Measurements from ENCODE around the gene CCNT1. TPM values are rescaled to one million over a fixed set of nuclear protein-coding genes. Genes with fewer than 3 reads are reported as not detected.
"Not testable (repeated sequence)": the region's sequence is repeated elsewhere in the genome, so short reads cannot be mapped to it uniquely, and the experiment has no call there.

CCNT1 gene
- polyA plus RNA-seq, result 14.9 TPM

- Mint-ChIP-seq H3K27me3 (peaks cover 4% of the 10 kb centered on the region), H3K9me3 (peaks cover 1 to 15% (median 9%) of the 10 kb centered on the region in 3 donors), H3K4me3 (peak within 1 kb of the TSS; percentile 84 to 97 (median 96)), H3K36me3 (peaks cover 8% of the 10 kb centered on the region), H3K27ac (peak within 1 kb of the TSS; percentile 85 to 98 (median 97)), H3K4me1 (peaks cover 7 to 32% (median 16%) of the 10 kb centered on the region in 3 donors)
Observed at GRCh38 chr12:48716493-48717251, at the start of gene CCNT1. Gene CCNT1, minus strand, starts transcription at chr12:48716707. Its CDS starts 32 bp downstream, at chr12:48716675.

DNA sequence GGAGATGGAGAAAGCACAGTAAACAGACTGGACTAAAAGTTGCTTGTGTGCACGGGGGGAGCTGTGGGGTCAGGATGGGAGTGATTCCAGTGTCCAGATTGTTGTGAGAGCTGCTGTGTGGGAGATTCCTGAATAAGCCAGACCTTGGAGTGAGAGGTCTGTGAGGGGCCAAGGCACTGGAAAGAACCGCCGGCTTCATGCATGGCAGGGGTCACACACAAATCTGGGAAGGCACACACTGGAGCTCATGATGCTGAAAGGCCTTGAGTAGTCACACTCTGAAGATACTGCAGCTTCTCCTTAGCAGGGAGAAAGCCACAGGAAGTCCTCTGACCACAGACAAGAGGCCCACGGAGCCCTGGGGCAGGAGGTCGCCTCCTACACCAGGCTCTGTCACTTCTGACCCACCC lies 49.3 kb upstream of the CCNT1 start:
- Mint-ChIP-seq H3K27me3 (peaks cover 3% of the 10 kb centered on the region), H3K4me3 (peak overlapping the region in 2 of 4 donors; percentile 1 to 55), H3K9me3 (no peaks in the 10 kb centered on the region), H3K36me3 (no peaks in the 10 kb centered on the region), H3K4me1 (peaks cover 6 to 16% (median 13%) of the 10 kb centered on the region in 3 donors), H3K27ac (no peak overlapping the region)

GRCh38 chr12:48764521-48764920 lies 48.0 kb upstream of the CCNT1 start:
- Mint-ChIP-seq H3K36me3 (no peaks in the 10 kb centered on the region), H3K27ac (no peak overlapping the region), H3K4me3 (peak overlapping the region in 2 of 4 donors; percentile 49 to 67), H3K9me3 (no peaks in the 10 kb centered on the region), H3K4me1 (peaks cover 6 to 16% (median 13%) of the 10 kb centered on the region in 3 donors), H3K27me3 (peaks cover 3% of the 10 kb centered on the region)

GRCh38 chr12:48758737-48759136 lies 42.2 kb upstream of the CCNT1 start:
- peak overlapping the region in 2 of 3 donors; percentile 11 to 48 for H3K27ac Mint-ChIP-seq
- no peaks in the 10 kb centered on the region for H3K36me3 Mint-ChIP-seq
- H3K27me3 Mint-ChIP-seq, result no peaks in the 10 kb centered on the region
- peaks cover 0 to 2% (median 0%) of the 10 kb centered on the region in 3 donors for H3K4me1 Mint-ChIP-seq
- peak overlapping the region in 1 of 4 donors; percentile 7 for H3K4me3 Mint-ChIP-seq
- H3K9me3 Mint-ChIP-seq, result no peaks in the 10 kb centered on the region

- Mint-ChIP-seq H3K27ac (peak overlapping the region in 1 of 3 donors; percentile 48), H3K9me3 (no peaks in the 10 kb centered on the region), H3K4me1 (peaks cover 0 to 2% (median 0%) of the 10 kb centered on the region in 3 donors), H3K27me3 (peaks cover 3% of the 10 kb centered on the region), H3K36me3 (no peaks in the 10 kb centered on the region), H3K4me3 (no peak overlapping the region)
Observed at GRCh38 chr12:48758186-48758585, 41.7 kb upstream of the CCNT1 start.

- H3K27me3 Mint-ChIP-seq, result peaks cover 6% of the 10 kb centered on the region
- H3K9me3 Mint-ChIP-seq, result peaks cover 0 to 2% (median 0%) of the 10 kb centered on the region in 3 donors
- no peaks in the 10 kb centered on the region for H3K4me1 Mint-ChIP-seq
- no peak overlapping the region for H3K4me3 Mint-ChIP-seq
- no peaks in the 10 kb centered on the region for H3K36me3 Mint-ChIP-seq
- H3K27ac Mint-ChIP-seq, result peak overlapping the region in 1 of 3 donors; percentile 29
Observed at GRCh38 chr12:48750769-48751356, 34.4 kb upstream of the CCNT1 start.

DNA sequence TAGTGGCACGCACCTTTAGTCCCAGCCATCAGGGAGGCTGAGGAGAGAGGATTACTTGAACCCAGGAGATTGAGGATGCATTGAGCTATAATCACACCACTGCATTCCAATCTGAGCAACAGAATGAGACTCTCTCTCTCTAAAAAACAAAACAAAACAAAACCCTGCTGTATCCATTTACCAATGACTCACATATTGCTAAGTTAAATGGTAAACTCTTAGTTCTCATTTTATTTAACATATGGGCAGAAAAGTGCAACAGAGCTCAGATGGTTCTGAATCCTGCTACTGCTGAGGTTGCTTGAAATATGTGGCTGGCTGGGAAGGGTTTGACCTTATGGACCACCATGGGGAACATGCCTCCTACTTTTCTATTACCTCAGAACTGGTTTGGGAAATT lies 33.7 kb upstream of the CCNT1 start:
- peaks cover 6% of the 10 kb centered on the region for H3K27me3 Mint-ChIP-seq
- no peak overlapping the region for H3K4me3 Mint-ChIP-seq
- no peaks in the 10 kb centered on the region for H3K4me1 Mint-ChIP-seq
- no peaks in the 10 kb centered on the region for H3K36me3 Mint-ChIP-seq
- H3K27ac Mint-ChIP-seq, result no peak overlapping the region
- H3K9me3 Mint-ChIP-seq, result peaks cover 0 to 2% (median 0%) of the 10 kb centered on the region in 3 donors

DNA sequence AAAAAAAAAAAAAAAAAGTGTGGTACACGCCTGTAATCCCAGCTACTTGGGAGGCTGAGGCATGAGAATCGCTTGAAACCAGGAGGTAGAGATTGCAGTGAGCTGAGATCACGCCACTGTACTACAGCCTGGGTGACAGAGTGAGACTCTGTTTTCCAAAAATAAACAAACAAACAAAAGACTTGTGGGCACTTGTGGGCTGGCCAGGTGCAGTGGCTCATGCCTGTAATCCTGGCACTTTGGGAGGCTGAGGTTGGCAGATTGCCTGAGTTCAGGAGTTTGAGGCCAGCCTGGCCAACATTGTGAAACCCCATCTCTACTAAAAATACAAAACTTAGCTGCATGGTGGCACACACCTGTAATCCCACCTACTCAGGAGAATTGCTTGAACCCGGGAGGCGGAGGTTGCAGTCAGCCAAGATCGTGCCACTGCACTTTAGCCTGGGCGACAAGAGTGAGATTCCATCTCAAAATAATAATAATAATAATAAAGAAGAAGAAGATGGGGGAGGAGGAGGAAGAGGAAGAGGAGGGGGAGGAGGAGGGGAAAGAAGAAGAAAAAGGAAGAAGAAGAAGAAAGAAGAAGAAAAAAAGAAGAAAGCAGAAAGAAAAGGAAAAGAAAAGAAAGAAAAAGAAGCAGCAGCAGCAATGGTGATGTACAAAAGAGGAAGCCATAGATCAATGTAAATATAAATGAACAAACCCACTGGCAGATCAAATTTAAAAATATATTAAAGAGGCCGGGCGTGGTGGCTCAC lies 27.9 kb upstream of the CCNT1 start:
- H3K27ac Mint-ChIP-seq, result no peak overlapping the region
- H3K9me3 Mint-ChIP-seq, result peaks cover 0 to 2% (median 0%) of the 10 kb centered on the region in 3 donors
- H3K4me3 Mint-ChIP-seq, result no peak overlapping the region
- no peaks in the 10 kb centered on the region for H3K4me1 Mint-ChIP-seq
- H3K36me3 Mint-ChIP-seq, result no peaks in the 10 kb centered on the region
- H3K27me3 Mint-ChIP-seq, result peaks cover 4% of the 10 kb centered on the region

DNA sequence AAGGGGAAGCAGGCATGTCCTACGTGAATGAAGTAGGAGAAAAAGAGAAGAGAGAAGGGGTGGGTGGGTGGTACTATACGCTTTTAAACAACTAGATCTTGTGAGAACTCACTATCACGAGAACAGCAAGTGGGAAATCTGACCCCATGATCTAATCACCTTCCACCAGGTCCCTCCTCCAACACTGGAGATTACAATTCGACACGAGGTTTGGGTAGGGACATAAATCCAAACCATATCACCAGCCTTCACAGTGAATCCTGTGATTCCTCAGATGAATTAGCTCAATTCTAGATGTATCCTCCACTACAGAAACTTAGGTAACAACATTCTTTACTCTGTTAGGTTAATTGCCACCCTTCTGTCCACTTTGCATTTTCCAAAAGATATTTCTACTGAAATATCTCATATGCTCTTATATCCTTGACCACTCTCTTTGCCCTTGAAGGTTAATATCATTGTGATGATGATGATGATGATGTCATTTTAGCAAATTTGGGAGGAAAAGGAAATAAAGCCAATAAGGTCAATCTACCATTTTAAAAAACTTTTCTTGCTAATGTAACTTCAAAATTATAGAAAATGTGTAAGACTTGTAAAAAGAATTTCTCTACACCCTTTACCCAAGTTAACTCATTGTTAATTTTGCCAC lies 23.2 kb upstream of the CCNT1 start:
- H3K36me3 Mint-ChIP-seq, result no peaks in the 10 kb centered on the region
- H3K27me3 Mint-ChIP-seq, result peaks cover 7% of the 10 kb centered on the region
- H3K4me1 Mint-ChIP-seq, result no peaks in the 10 kb centered on the region
- H3K27ac Mint-ChIP-seq, result no peak overlapping the region
- no peaks in the 10 kb centered on the region for H3K9me3 Mint-ChIP-seq
- no peak overlapping the region for H3K4me3 Mint-ChIP-seq

GRCh38 chr12:48736456-48736855 lies 19.9 kb upstream of the CCNT1 start:
- H3K36me3 Mint-ChIP-seq, result no peaks in the 10 kb centered on the region

GRCh38 chr12:48728807-48729206 lies 12.3 kb upstream of the CCNT1 start:
- Mint-ChIP-seq H3K36me3 (no peaks in the 10 kb centered on the region), H3K9me3 (no peaks in the 10 kb centered on the region), H3K27me3 (no peaks in the 10 kb centered on the region), H3K27ac (no peak overlapping the region), H3K4me3 (no peak overlapping the region), H3K4me1 (no peaks in the 10 kb centered on the region)

More at GRCh38 chr12:48736456-48736855, 19.9 kb upstream of the CCNT1 start:
- H3K4me3 Mint-ChIP-seq, result no peak overlapping the region
- no peaks in the 10 kb centered on the region for H3K4me1 Mint-ChIP-seq
- no peaks in the 10 kb centered on the region for H3K9me3 Mint-ChIP-seq
- no peak overlapping the region for H3K27ac Mint-ChIP-seq
- peaks cover 6% of the 10 kb centered on the region for H3K27me3 Mint-ChIP-seq

GRCh38 chr12:48720737-48721136 lies 4.2 kb upstream of the CCNT1 start:
- H3K27ac Mint-ChIP-seq, result peak overlapping the region in 1 of 3 donors; percentile 52
- H3K27me3 Mint-ChIP-seq, H3K36me3 Mint-ChIP-seq: not testable (repeated sequence)
- H3K4me1 Mint-ChIP-seq, result peaks cover 7 to 10% (median 9%) of the 10 kb centered on the region in 3 donors
- peak overlapping the region in 1 of 4 donors; percentile 73 for H3K4me3 Mint-ChIP-seq
- H3K9me3 Mint-ChIP-seq, result peaks cover 1 to 15% (median 9%) of the 10 kb centered on the region in 3 donors

DNA sequence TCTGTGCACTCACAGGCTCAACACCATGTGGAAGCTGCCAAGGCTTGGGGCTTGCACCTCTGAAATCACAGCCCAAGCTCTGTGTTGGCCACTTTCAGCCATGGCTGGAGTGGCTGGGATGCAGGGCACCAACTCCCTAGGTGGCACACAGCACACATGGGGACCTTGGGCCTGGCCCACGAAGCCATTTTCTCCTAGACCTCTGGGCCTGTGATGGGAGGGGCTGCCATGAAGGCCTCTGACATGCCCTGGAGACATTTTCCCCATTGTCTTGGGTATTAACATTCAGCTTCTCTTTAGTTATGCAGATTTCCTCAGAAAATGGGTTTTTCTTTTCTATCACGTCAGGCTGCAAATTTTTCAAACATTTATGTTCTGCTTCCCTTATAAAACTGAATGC lies 3.7 kb upstream of the CCNT1 start:
- not testable (repeated sequence) for H3K27me3 Mint-ChIP-seq, H3K36me3 Mint-ChIP-seq, H3K27ac Mint-ChIP-seq
- Mint-ChIP-seq H3K4me3 (peak overlapping the region in 1 of 4 donors; percentile 73), H3K9me3 (peaks cover 1 to 15% (median 9%) of the 10 kb centered on the region in 3 donors), H3K4me1 (peaks cover 7 to 15% (median 13%) of the 10 kb centered on the region in 3 donors)

GRCh38 chr12:48719002-48719401 lies 2.5 kb upstream of the CCNT1 start:
- H3K4me3 Mint-ChIP-seq, result peak overlapping the region in 2 of 4 donors; percentile 57 to 84
- not testable (repeated sequence) for H3K36me3 Mint-ChIP-seq, H3K27me3 Mint-ChIP-seq
- peaks cover 7 to 24% (median 15%) of the 10 kb centered on the region in 3 donors for H3K4me1 Mint-ChIP-seq
- H3K9me3 Mint-ChIP-seq, result peaks cover 1 to 15% (median 9%) of the 10 kb centered on the region in 3 donors
- H3K27ac Mint-ChIP-seq, result peak overlapping the region in 2 of 3 donors; percentile 17 to 32
